Nasal cavity respiratory epithelium epithelial cell of viscerocranial mucosa (primary cell): Measurements from ENCODE around the gene LYSMD2. TPM values are rescaled to one million over a fixed set of nuclear protein-coding genes. Genes with fewer than 3 reads are reported as not detected.

Experiments used
- total RNA-seq: library from RNA; depleted of rRNA; stranded (reverse); fragments of >200 nt; gene quantifications from 2 replicates; pipeline ENCODE4 v1.2.3, GENCODE V29; 2014

LYSMD2 gene, protein sequence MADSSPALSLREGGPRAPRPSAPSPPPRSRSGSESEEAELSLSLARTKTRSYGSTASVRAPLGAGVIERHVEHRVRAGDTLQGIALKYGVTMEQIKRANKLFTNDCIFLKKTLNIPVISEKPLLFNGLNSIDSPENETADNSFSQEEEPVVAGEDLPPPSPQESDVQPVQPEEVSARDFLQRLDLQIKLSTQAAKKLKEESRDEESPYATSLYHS
- total RNA-seq, result 4.1 and 8.0 TPM in 2 replicates

GRCh38 chr15:51737522-51738305 is at the start of gene LYSMD2:
LYSMD2 (minus strand) TSS chr15:51737655; CDS start chr15:51737622, 33 bp downstream.

DNA sequence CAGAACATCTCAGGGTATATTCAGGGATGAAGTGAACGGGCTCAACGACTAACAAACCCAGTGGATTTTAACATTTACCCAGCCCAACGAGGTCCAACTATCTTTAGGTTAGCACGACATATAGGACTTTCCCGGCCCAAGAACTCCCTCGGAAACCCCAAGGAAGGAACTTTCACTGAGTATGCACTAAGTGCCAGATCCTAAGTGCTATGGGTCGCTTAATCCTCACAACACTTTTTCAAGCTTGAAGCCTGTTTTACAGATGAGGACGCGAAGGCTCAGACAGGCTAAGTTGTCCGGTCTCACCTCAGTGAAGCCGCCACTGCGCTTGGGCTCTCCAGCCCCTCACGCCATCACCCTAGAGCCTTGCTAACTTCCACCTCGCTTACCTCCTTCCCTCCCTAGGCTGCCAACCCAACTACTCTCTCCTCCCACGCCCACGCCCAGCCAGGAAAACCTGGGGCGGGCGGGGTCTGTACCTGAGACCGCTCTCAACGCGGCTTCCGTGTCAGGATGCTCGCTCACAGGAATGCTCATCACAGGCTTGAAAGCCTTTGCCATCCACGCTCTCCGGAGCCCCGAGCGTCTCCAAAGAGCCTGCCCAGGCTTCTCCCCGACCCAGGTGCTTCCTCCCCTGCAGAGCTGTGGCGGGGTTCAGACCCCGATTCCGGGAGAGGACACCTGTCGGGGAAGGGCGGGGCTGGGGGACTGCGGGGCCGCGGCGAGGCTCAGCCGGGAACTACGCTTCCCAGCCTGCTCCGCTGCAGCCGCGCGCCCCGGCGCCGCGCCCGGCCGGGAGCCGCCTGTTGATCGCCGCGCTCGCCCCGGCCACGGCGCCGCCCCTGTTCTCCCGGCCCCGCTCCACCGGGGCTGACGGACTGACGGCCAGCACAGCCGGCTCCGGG is 13.6 kb upstream of the LYSMD2 start, which contains the start of gene TMOD2:
TMOD2 (plus strand) TSS at position 806 of the 905 bp plus-strand sequence. CDS start 14,845 bp downstream, outside the sequence.

GRCh38 chr15:51681303-51681963 is 56.0 kb downstream of the LYSMD2 start, which contains the start of gene SCG3:
SCG3 (plus strand) TSS chr15:51681503; CDS start chr15:51681756, 253 bp downstream.

Other genes starting within 250 kb of the LYSMD2 start
- 13.3 and 16.2 TPM in 2 replicates for gene DMXL2, start 114.9 kb downstream of the LYSMD2 start, total RNA-seq
- gene SCG3, start 56.2 kb downstream of the LYSMD2 start, total RNA-seq, result not detected in 2 replicates
- 2.7 and 9.3 TPM in 2 replicates for gene TMOD2, start 13.9 kb upstream of the LYSMD2 start, total RNA-seq
- gene TMOD3, start 92.0 kb upstream of the LYSMD2 start, total RNA-seq, result 89.6 and 99.5 TPM in 2 replicates
- gene LEO1, start 234.1 kb upstream of the LYSMD2 start, total RNA-seq, result 20.8 and 66.6 TPM in 2 replicates